Endothelial cell of umbilical vein (primary cell): Measurements from ENCODE around the gene PRKCQ. TPM values are rescaled to one million over a fixed set of nuclear protein-coding genes. Genes with fewer than 3 reads are reported as not detected.

Experiments used
- BruUV-seq: library from RNA; stranded (reverse); fragments of 400-500 nt; replicated peaks from 2 replicates; lab custom pipeline; 2021; lab: Mats Ljungman, UMichigan
- CTCF ChIA-PET: fragments of 300-600, 350-600 bp; sonication (Branson Sonifier 250); formaldehyde crosslinking; loops from one replicate; lab custom pipeline; 2021; ENCODE audit warnings: antibody characterized with exemption, inconsistent platforms; lab: Charles Lee
- POLR2A ChIA-PET: fragments of 300-600, 350-600 bp; sonication (Branson Sonifier 250); formaldehyde crosslinking; loops from one replicate; lab custom pipeline; 2021; ENCODE audit warnings: antibody characterized with exemption, inconsistent platforms; lab: Charles Lee
- DNase-seq: peaks from one replicate; pipeline ENCODE4 v3.0.0-alpha.2; 2011; ENCODE audit warnings: low read depth, low spot score
- FAIRE-seq: peaks from 2 replicates; lab custom pipeline; 2011; peaks lifted over from hg19 to GRCh38; lab: Jason Lieb, UNC
- H2AFZ ChIP-seq: 2 replicates; pipeline ENCODE4 v1.6.0; 2012; ENCODE audit warnings: low read depth, low read length, control low read depth, inconsistent platforms
- H3K27ac ChIP-seq: 2 replicates; pipeline ENCODE4 v1.5.1; 2011; ENCODE audit warnings: low read depth, mild to moderate bottlenecking, control low read depth, low read length, moderate library complexity; ENCODE audit not compliant: insufficient read depth
- H3K27me3 ChIP-seq, 2 experiments: 2 replicates each; pipeline versions ENCODE4 v1.6.0 to v1.6.1; 2011; ENCODE audit warnings: low read length in 2 of 2, mixed read lengths in 1 of 2; ENCODE audit not compliant: control insufficient read depth in 2 of 2, insufficient read depth in 2 of 2
- H3K36me3 ChIP-seq, 2 experiments: 2 replicates in 1 of 2; 3 replicates in 1 of 2; pipeline ENCODE4 v1.5.1; 2011; ENCODE audit warnings: low read length in 2 of 2, mild to moderate bottlenecking in 1 of 2, moderate library complexity in 1 of 2; ENCODE audit not compliant: control insufficient read depth in 2 of 2, insufficient read depth in 2 of 2; ENCODE audit errors: extremely low read depth in 1 of 2
- H3K4me1 ChIP-seq: 3 replicates; pipeline ENCODE4 v1.5.1; 2011; ENCODE audit warnings: mild to moderate bottlenecking, low read length; ENCODE audit not compliant: control insufficient read depth, insufficient read depth; ENCODE audit errors: extremely low read depth
- H3K4me2 ChIP-seq: 2 replicates; pipeline ENCODE4 v1.6.1; 2011; ENCODE audit warnings: low read length, control low read depth, mixed read lengths; ENCODE audit not compliant: insufficient read depth
- H3K4me3 ChIP-seq, 3 experiments: fragments of 200-600 bp in 1 of 3; sonication (generic), shearing (Covaris generic) in 1 of 3; replicated peaks in 1 of 3; 2 replicates each; pipeline ENCODE4 v1.5.1; 2011 to 2016; ENCODE audit warnings: control low read depth in 3 of 3, low read length in 3 of 3, mild to moderate bottlenecking in 2 of 3, inconsistent platforms in 1 of 3, low read depth in 1 of 3, moderate library complexity in 1 of 3; ENCODE audit not compliant: insufficient read depth in 1 of 3
- H3K79me2 ChIP-seq: 2 replicates; pipeline ENCODE4 v1.6.0; 2012; ENCODE audit warnings: low read length, inconsistent platforms; ENCODE audit not compliant: control insufficient read depth, insufficient read depth
- H3K9ac ChIP-seq: replicated peaks from 2 replicates; pipeline ENCODE3; 2011; ENCODE audit warnings: low read length, control low read depth; ENCODE audit not compliant: insufficient read depth; ENCODE audit errors: extremely low read depth
- H3K9me1 ChIP-seq: replicated peaks from 3 replicates; pipeline ENCODE4 v1.6.0; 2011; ENCODE audit warnings: mild to moderate bottlenecking, low read length; ENCODE audit not compliant: control insufficient read depth, insufficient read depth; ENCODE audit errors: extremely low read depth
- H3K9me3 ChIP-seq: replicated peaks from 2 replicates; pipeline ENCODE4 v1.5.1; 2012; ENCODE audit warnings: low read length, inconsistent platforms; ENCODE audit not compliant: control insufficient read depth, insufficient read depth
- H4K20me1 ChIP-seq: replicated peaks from 2 replicates; pipeline ENCODE3; 2011; ENCODE audit warnings: mild to moderate bottlenecking, low read length; ENCODE audit not compliant: control insufficient read depth, insufficient read depth; ENCODE audit errors: extremely low read depth
- EZH2 ChIP-seq: IDR thresholded peaks from 2 replicates; pipeline ENCODE4 v1.6.1; 2012; ENCODE audit warnings: borderline replicate concordance, low read depth, mild to moderate bottlenecking, moderate library complexity, low read length, inconsistent platforms; ENCODE audit not compliant: severe bottlenecking
- FOS ChIP-seq: IDR thresholded peaks from 2 replicates; pipeline ENCODE4 v1.6.1; 2011; ENCODE audit warnings: mild to moderate bottlenecking, low read length, moderate library complexity, borderline replicate concordance; ENCODE audit not compliant: insufficient read depth
- JUN ChIP-seq: IDR thresholded peaks from 2 replicates; pipeline ENCODE4 v1.6.1; 2011; ENCODE audit warnings: borderline replicate concordance, low read depth; ENCODE audit not compliant: insufficient read length, insufficient read depth
- MYC ChIP-seq: IDR thresholded peaks from one replicate; pipeline ENCODE4 v1.6.1; 2011; ENCODE audit warnings: mild to moderate bottlenecking, low read depth, low read length
- POLR2A ChIP-seq: IDR thresholded peaks from 2 replicates; pipeline ENCODE4 v1.6.1; 2012; ENCODE audit warnings: low read depth, mild to moderate bottlenecking, control low read depth, low read length
- POLR2AphosphoS5 ChIP-seq: IDR thresholded peaks from 2 replicates; pipeline ENCODE4 v1.6.1; 2012; ENCODE audit warnings: low read depth, mild to moderate bottlenecking, control low read depth, low read length, moderate library complexity; ENCODE audit not compliant: insufficient read depth
- dilution Hi-C: fragments of 300-500 bp; cut with MboI; formaldehyde crosslinking; loops from one replicate; pipeline ENCODE4 v1.15.0; 2019; ENCODE audit warnings: low sequenced_read_pairs; ENCODE audit not compliant: extremely low pct_ligation_motif_present
- intact Hi-C: fragments of 100-400 bp; cut with micrococcal nuclease; formaldehyde crosslinking; loops from one replicate; pipeline ENCODE4 v1.10.0; 2022
- polyA plus RNA-seq, 4 experiments: library from polyadenylated mRNA; depleted of rRNA in 3 of 4; stranded (reverse) in 3 of 4; unstranded in 1 of 4; fragments of >200 nt; gene quantifications; 2 replicates each; pipeline versions ENCODE4 v1.2.1 to v1.2.3, GENCODE V29; 2011 to 2012; ENCODE audit warnings: missing spikeins in 1 of 4
- total RNA-seq: library from RNA; stranded (reverse); gene quantifications from 2 replicates; pipeline ENCODE4 v1.2.3, GENCODE V29; 2021

Gene PRKCQ
- total and polyA plus RNA-seq, 2 donors (not counting 3 experiments of a cell fraction or from before 2014, with no cell fraction given) = 0.32 to 0.55 TPM

DNA sequence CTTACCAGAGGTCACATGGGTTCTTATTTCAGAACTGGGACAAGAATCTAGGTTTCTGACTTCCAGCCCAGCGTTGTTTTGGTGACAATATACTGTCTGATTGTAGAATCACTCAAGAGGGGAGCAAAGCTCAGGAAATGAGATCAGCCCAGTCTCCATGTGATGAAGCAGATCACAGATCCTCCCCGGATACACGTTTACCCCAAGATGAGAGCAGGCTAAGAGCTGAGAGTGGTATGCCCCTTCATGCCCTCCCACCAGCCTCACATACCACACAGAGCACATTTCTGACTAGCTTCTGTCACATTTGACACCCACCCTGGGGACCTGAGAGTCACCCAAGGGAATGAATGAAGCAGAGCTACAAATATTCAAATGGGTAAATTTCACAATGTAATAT, 27.1 kb upstream of the PRKCQ start:
- no peak for FAIRE-seq
- intact Hi-C loops = no loop called here
- CTCF ChIA-PET = no interaction called here

GRCh38 chr10:6603142-6604125, 23.4 kb upstream of the PRKCQ start:
- intact Hi-C loops = no loop called here

More for the DNA sequence above, 27.1 kb upstream of the PRKCQ start:
- H3K27me3 ChIP-seq = no peaks in the 10 kb centered on the region
- H3K9me1 ChIP-seq = no peaks in the 10 kb centered on the region
- no peaks in the 10 kb centered on the region for H3K79me2 ChIP-seq
- no peak overlapping the region for H3K4me3 ChIP-seq
- no peak for TF ChIP-seq EZH2
- TF ChIP-seq MYC = no peak
- no peak for TF ChIP-seq JUN
- TF ChIP-seq POLR2AphosphoS5 = no peak
- POLR2A ChIA-PET = no interaction called here
- no peak overlapping the region for H2AFZ ChIP-seq
- BruUV-seq = no TSS peak
- no peak overlapping the region for H3K27ac ChIP-seq
- H4K20me1 ChIP-seq = no peaks in the 10 kb centered on the region
- no peaks in the 10 kb centered on the region for H3K4me1 ChIP-seq
- no peaks in the 10 kb centered on the region for H3K36me3 ChIP-seq
- DNase-seq = no peak
- H3K9me3 ChIP-seq = no peaks in the 10 kb centered on the region
- H3K4me2 ChIP-seq = no peak overlapping the region
- dilution Hi-C loops = no loop called here
- no peak overlapping the region for H3K9ac ChIP-seq

More at GRCh38 chr10:6603142-6604125, 23.4 kb upstream of the PRKCQ start:
- ChIA-PET POLR2A (no interaction called here), CTCF (interaction anchor here (1.1 kb wide), 2 partner anchors 23 to 64 kb away, joined by 3 read pairs; no protein-coding TSS in a partner anchor)
- Histone ChIP-seq H3K9me3 (no peaks in the 10 kb centered on the region), H3K4me3 (no peak overlapping the region), H4K20me1 (no peaks in the 10 kb centered on the region), H3K79me2 (no peaks in the 10 kb centered on the region), H3K4me2 (no peak overlapping the region), H2AFZ (no peak overlapping the region), H3K9ac (no peak overlapping the region), H3K27ac (no peak overlapping the region), H3K9me1 (no peaks in the 10 kb centered on the region), H3K4me1 (no peaks in the 10 kb centered on the region), H3K36me3 (no peaks in the 10 kb centered on the region), H3K27me3 (no peaks in the 10 kb centered on the region)
- dilution Hi-C loops = no loop called here
- TF ChIP-seq POLR2A (no peak), JUN (no peak), FOS (no peak)
- no peak for DNase-seq
- FAIRE-seq = no peak
- no TSS peak for BruUV-seq
